C4-2B (cell line): ENCODE results near the gene CMTM2.

Experiments
- ZFX ChIP-seq: fragments of 450-650 bp; IDR thresholded peaks from 2 replicates; pipeline ENCODE4 v1.6.1; 2017
- TF ChIP-seq, protein P1 (sequence below): fragments of 450-650 bp; conservative IDR thresholded peaks from 2 replicates; pipeline ENCODE4 v1.5.1; 2017; ENCODE audit warnings: mild to moderate bottlenecking

DNA sequence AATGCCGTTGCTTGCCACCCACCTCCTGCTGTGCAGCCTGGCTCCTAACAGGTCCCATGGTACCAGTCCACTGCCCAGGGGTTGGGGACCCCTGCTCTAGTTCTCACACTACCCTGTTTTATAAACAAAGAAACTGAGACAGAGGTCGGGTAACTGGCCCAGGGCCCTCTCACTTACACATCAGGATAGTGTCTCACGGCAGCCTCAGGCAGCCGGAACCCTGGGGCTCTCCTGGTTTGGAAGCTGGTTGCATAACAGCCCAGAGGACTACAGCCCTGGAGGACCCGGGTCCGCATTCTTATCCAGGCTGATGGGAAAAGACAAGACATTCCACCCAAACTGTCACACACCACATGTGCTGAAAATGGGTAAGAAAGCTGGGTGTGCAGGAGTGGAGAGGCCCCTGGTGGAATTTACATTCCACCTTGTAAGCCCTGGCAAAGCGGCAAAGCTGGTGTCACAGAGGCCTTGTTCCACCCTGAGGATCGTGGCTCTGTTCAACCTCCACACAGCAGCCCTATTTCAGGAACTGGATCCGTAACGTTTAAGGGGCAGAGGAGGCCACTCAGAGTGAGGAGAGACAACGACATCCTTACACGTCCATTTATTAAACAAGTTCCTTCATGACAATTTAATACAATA is 35.0 kb downstream of the CMTM2 start:
- TF ChIP-seq, protein P1, sequence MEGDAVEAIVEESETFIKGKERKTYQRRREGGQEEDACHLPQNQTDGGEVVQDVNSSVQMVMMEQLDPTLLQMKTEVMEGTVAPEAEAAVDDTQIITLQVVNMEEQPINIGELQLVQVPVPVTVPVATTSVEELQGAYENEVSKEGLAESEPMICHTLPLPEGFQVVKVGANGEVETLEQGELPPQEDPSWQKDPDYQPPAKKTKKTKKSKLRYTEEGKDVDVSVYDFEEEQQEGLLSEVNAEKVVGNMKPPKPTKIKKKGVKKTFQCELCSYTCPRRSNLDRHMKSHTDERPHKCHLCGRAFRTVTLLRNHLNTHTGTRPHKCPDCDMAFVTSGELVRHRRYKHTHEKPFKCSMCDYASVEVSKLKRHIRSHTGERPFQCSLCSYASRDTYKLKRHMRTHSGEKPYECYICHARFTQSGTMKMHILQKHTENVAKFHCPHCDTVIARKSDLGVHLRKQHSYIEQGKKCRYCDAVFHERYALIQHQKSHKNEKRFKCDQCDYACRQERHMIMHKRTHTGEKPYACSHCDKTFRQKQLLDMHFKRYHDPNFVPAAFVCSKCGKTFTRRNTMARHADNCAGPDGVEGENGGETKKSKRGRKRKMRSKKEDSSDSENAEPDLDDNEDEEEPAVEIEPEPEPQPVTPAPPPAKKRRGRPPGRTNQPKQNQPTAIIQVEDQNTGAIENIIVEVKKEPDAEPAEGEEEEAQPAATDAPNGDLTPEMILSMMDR: no peak
- TF ChIP-seq ZFX: no peak
